K562 (cell line): ENCODE data around the gene PMF1.

Experiments
- CHD4 ChIP-seq: fragments of 200-600 bp; sonication (generic); IDR thresholded peaks from 3 replicates; pipeline ENCODE4 v1.6.1; 2012; ENCODE audit warnings: low read depth, mild to moderate bottlenecking, mixed read lengths, low read length, inconsistent platforms; ENCODE audit not compliant: insufficient read depth, insufficient replicate concordance, poor library complexity, severe bottlenecking
- GABPA ChIP-seq: fragments of 200-800 bp; sonication (Bioruptor generic); conservative IDR thresholded peaks from 2 replicates; pipeline ENCODE4 v1.6.1; 2016; ENCODE audit warnings: low read depth, missing genetic modification characterization, missing compliant biosample characterization
- GATA2 ChIP-seq: sonication (generic); formaldehyde crosslinking; IDR thresholded peaks from 2 replicates; pipeline ENCODE4 v1.4.0; 2020; ENCODE audit warnings: mild to moderate bottlenecking, missing genetic modification reagents
- IRF2 ChIP-seq: sonication (generic); formaldehyde crosslinking; IDR thresholded peaks from 2 replicates; pipeline ENCODE4 v1.8.1; 2022; ENCODE audit warnings: mild to moderate bottlenecking, missing genetic modification reagents
- KLF6 ChIP-seq: fragments of 250-450 bp; sonication (Bioruptor Pico); IDR thresholded peaks from 2 replicates; pipeline ENCODE4 v1.4.0; 2020; ENCODE audit warnings: mild to moderate bottlenecking, moderate library complexity, borderline replicate concordance
- SLC30A9 ChIP-seq: fragments of 250-450 bp; sonication (Bioruptor Pico); IDR thresholded peaks from 2 replicates; pipeline ENCODE4 v1.8.0; 2022; ENCODE audit warnings: mild to moderate bottlenecking, moderate library complexity

GRCh38 chr1:156246781-156247459 is 34.1 kb downstream of the PMF1 start:
- TF ChIP-seq CHD4 (no peak), GABPA (tag) (no peak), GATA2 (no peak), KLF6 (CRISPR knock-in tag) (no peak), SLC30A9 (CRISPR knock-in tag) (no peak), IRF2 (CRISPR knock-in tag) (no peak)
